Duodenal mucosa (tissue), 2 donors: Measurements from ENCODE around the gene ZFP2.
A peak's percentile ranks its signal among the peaks of the same experiment; 100 is the strongest.
"Not testable (repeated sequence)": the region's sequence is repeated elsewhere in the genome, so short reads cannot be mapped to it uniquely, and the experiment has no call there.

Experiments used
- H3K27ac ChIP-seq: one replicate; pipeline ENCODE4 v1.7.0; 2013; ENCODE audit warnings: low read depth, low read length
- H3K27me3 ChIP-seq, 2 donors: one replicate each; pipeline ENCODE4 v1.7.0; 2013; ENCODE audit warnings: low read length in 2 of 2, control low read depth in 1 of 2; ENCODE audit not compliant: insufficient read depth in 2 of 2, control insufficient read depth in 1 of 2
- H3K36me3 ChIP-seq, 2 donors: one replicate each; pipeline ENCODE4 v1.7.0; 2013; ENCODE audit warnings: low read length in 2 of 2, control low read depth in 1 of 2; ENCODE audit not compliant: insufficient read depth in 2 of 2, control insufficient read depth in 1 of 2
- H3K4me1 ChIP-seq, 2 donors: one replicate each; pipeline ENCODE4 v1.7.0; 2013; ENCODE audit warnings: low read length in 2 of 2, control low read depth in 1 of 2; ENCODE audit not compliant: insufficient read depth in 2 of 2, control insufficient read depth in 1 of 2
- H3K4me3 ChIP-seq, 2 donors: one replicate each; pipeline ENCODE4 v1.7.0; 2013; ENCODE audit warnings: low read length in 2 of 2, low read depth in 1 of 2
- H3K9ac ChIP-seq, 2 donors: one replicate each; pipeline ENCODE4 v1.7.0; 2013; ENCODE audit warnings: low read length in 2 of 2, low read depth in 1 of 2
- H3K9me3 ChIP-seq, 2 donors: one replicate each; pipeline ENCODE4 v1.7.0; 2013; ENCODE audit warnings: low read length in 2 of 2, control low read depth in 1 of 2; ENCODE audit not compliant: control insufficient read depth in 1 of 2

Gene ZFP2

DNA sequence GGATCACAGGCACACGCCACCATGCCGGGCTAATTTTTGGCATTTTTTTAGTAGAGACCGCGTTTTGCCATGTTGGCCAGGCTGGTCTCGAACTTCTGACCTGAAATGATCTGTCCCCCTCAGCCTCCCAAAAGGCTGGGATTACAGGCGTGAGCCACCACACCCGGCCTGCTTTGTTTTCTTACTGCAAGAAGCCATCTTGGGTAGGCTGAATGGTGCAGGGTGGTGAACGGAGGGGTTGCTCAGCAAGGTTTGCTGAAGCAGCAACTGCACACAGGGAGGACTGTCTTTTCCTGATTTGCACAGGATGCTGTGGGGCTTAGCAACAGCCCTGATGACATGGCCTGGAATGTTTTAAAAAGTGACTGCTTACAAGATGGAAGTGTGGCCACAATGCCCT is 25.3 kb upstream of the ZFP2 start:
- no peak overlapping the region for H3K4me3 ChIP-seq
- no peaks in the 10 kb centered on the region for H3K4me1 ChIP-seq
- peaks cover 68 to 78% of the 10 kb centered on the region in 2 donors for H3K36me3 ChIP-seq
- peaks cover 24 to 35% of the 10 kb centered on the region in 2 donors for H3K9me3 ChIP-seq
- no peaks in the 10 kb centered on the region for H3K27me3 ChIP-seq
- H3K9ac ChIP-seq = no peak overlapping the region
- H3K27ac ChIP-seq = no peak overlapping the region

DNA sequence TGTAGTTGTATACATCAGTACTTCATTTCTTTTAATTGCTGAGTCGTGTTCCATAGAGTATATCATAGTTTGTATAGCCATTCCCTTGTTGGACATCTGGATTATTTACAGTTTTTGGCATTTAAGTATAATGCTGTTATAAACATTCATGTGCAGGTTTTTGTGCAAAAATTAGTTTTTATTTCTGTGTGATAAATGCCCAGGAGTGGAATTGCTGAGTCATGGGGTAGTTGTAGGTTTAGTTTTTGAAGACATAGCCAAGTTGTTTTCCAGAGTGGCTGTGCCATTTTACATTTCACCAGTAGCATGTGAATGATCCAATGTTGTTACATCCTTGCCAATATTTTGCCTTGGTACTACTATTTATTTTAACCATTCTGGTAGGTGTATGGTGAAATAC is 23.4 kb upstream of the ZFP2 start:
- Histone ChIP-seq H3K9ac (no peak overlapping the region), H3K27ac (no peak overlapping the region), H3K9me3 (peaks cover 34 to 54% of the 10 kb centered on the region in 2 donors), H3K27me3 (no peaks in the 10 kb centered on the region), H3K4me3 (no peak overlapping the region), H3K4me1 (no peaks in the 10 kb centered on the region), H3K36me3 (peaks cover 67 to 80% of the 10 kb centered on the region in 2 donors)

DNA sequence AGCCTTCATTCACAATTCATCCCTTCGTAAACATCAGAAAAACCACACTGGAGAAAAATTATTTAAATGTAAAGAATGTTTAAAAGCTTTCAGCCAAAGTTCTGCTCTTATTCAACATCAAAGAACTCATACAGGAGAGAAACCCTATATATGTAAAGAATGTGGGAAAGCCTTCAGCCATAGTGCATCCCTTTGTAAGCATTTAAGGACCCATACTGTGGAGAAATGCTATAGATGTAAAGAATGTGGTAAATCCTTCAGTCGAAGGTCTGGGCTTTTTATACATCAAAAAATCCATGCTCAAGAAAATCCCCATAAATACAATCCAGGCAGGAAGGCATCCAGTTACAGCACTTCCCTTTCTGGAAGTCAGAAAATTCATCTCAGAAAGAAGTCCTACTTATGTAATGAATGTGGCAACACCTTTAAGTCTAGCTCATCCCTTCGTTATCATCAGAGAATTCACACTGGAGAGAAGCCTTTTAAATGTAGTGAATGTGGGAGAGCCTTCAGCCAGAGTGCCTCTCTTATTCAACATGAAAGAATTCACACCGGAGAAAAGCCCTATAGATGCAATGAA is 12.5 kb upstream of the ZFP2 start:
- H3K27ac ChIP-seq, H3K4me3 ChIP-seq, H3K4me1 ChIP-seq, H3K9ac ChIP-seq, H3K27me3 ChIP-seq: not testable (repeated sequence)
- peaks cover 36 to 51% of the 10 kb centered on the region in 2 donors for H3K36me3 ChIP-seq
- H3K9me3 ChIP-seq = peaks cover 59 to 80% of the 10 kb centered on the region in 2 donors

DNA sequence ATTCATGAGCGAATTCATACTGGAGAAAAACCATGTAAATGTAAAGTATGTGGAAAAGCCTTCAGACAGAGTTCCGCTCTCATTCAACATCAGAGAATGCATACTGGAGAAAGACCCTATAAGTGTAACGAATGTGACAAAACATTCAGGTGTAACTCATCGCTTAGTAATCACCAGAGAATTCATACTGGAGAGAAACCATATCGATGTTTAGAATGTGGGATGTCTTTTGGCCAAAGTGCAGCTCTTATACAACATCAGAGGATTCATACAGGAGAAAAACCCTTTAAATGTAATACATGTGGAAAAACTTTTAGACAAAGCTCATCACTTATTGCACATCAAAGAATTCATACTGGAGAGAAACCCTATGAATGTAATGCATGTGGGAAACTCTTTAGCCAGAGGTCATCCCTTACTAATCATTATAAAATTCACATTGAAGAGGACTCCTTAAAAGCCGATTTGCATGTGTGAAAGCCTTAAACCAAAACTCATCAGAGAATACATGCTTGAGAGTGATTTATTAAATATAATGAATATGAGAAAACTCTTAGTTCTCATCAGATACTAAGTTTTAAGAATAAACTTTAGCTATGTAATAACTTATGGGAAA is 11.8 kb upstream of the ZFP2 start:
- H3K4me3 ChIP-seq = peak overlapping the region in 1 of 2 donors; percentile 41
- H3K36me3 ChIP-seq = peaks cover 36 to 53% of the 10 kb centered on the region in 2 donors
- no peak overlapping the region for H3K9ac ChIP-seq
- H3K27ac ChIP-seq = no peak overlapping the region
- no peaks in the 10 kb centered on the region for H3K4me1 ChIP-seq
- H3K27me3 ChIP-seq = no peaks in the 10 kb centered on the region
- peaks cover 61 to 87% of the 10 kb centered on the region in 2 donors for H3K9me3 ChIP-seq

DNA sequence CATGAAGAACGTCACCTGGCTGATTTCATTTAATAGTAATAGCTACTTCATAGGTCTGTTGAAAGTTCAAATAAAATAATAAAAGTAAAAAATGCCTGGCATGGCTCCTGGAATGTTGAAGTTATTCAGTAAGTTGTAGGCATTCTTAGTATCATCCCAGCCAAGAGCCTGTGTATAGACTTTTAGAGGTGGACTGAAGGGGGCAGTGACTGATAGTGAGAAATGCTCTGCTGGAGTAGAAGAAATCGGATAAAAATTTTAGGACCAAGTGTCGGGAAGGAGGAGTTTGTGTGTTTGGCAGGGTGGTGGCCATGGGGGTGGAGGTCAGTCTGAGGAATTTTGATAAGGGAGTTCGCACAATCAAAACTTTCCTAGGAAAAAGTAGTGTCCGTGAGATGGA is 3.6 kb downstream of the ZFP2 start:
- Histone ChIP-seq H3K9me3 (peaks cover 6 to 13% of the 10 kb centered on the region in 2 donors), H3K36me3 (no peaks in the 10 kb centered on the region), H3K27ac (no peak overlapping the region), H3K4me1 (no peaks in the 10 kb centered on the region), H3K27me3 (no peaks in the 10 kb centered on the region), H3K9ac (no peak overlapping the region), H3K4me3 (no peak overlapping the region)

DNA sequence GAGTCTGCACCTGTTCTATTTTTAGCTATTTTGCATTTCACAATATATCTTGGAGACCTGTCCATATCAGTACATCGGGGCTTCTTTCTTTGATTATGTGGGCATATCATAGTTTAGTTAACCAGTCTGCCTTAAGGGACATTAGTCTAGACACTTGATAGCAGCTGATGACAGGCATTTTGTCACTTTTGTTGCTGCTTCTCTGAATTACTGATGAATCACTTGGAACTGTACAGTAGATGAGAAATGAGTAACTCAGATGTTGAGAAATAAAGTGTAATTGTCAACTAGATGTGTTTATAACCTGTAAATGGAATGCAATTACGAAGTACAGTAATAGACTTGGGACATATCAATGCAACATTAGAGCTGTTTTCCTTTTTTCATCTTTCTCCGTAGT is 7.1 kb downstream of the ZFP2 start:
- Histone ChIP-seq H3K4me3 (no peak overlapping the region), H3K9me3 (peaks cover 17 to 25% of the 10 kb centered on the region in 2 donors), H3K9ac (no peak overlapping the region), H3K27me3 (no peaks in the 10 kb centered on the region), H3K36me3 (peaks cover 0 to 2% of the 10 kb centered on the region in 2 donors), H3K4me1 (no peaks in the 10 kb centered on the region), H3K27ac (no peak overlapping the region)

DNA sequence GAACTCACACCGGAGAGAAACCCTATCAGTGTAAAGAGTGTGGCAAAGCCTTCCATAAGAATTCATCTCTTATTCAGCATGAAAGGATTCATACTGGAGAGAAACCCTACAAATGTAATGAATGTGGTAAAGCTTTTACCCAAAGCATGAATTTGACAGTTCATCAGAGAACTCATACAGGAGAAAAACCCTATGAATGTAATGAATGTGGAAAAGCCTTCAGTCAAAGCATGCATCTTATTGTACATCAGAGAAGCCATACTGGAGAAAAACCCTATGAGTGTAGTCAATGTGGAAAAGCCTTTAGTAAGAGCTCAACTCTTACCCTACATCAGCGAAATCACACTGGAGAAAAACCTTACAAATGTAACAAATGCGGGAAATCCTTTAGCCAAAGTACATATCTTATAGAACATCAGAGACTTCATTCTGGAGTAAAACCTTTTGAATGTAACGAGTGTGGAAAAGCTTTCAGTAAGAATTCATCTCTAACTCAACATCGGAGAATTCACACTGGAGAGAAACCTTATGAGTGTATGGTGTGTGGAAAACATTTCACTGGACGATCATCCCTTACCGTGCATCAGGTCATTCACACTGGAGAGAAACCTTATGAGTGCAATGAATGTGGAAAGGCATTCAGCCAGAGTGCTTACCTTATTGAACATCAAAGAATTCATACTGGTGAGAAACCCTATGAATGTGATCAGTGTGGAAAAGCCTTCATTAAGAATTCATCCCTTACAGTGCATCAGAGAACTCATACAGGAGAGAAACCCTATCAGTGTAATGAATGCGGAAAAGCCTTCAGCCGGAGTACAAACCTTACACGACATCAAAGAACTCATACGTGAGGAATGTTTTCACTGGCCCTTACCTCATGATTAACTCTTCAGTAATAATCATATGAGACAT is 36.4 kb downstream of the ZFP2 start:
- H3K36me3 ChIP-seq = peaks cover 0 to 4% of the 10 kb centered on the region in 2 donors
- H3K27ac ChIP-seq = no peak overlapping the region
- H3K9ac ChIP-seq = no peak overlapping the region
- no peaks in the 10 kb centered on the region for H3K4me1 ChIP-seq
- peaks cover 87 to 88% of the 10 kb centered on the region in 2 donors for H3K9me3 ChIP-seq
- no peaks in the 10 kb centered on the region for H3K27me3 ChIP-seq
- peak overlapping the region in 1 of 2 donors; percentile 25 for H3K4me3 ChIP-seq

DNA sequence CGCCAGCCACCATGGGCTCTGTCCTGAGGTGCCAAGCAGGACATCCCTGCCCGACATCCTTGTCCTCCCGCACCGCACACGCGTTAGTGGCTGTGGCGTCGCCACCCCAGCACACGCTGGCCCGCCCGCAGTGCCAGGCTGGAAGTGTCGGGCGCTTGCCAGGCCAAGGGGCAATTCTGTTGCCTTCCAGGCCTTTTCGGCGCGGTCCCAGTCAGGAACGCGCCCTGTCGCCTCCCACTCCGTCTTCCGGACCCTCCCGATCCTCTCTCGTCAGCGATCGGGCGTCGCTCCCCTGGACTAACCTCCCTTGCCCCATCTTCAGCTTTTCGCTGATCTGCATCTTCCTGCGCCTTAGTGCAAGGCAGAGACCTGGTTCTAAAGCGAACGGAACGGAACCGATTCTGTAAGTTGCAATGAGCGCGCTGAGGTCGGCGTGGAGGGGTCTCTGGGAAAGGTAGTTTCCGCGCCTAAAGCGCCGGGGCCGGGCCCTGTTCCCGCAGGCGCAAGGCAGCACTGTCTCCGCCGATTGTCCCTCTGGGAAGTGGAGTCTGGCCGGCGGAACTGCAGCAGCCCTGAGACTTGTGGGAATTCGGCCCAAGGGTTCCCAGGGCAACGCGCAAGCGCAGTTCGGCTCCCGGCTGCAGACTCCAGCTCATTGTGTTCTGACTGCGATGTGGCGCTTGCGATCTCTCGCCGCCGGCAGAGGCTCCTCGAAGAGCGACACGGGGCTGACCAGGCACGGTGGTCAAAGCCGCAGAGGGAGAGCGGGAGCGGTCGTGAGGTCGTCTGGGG is 45.1 kb downstream of the ZFP2 start, which contains the start of gene ZNF454:
Gene ZNF454 (plus strand): TSS at position 630 of the 792 bp plus-strand sequence. CDS start 1,594 bp downstream, outside the sequence.
- Histone ChIP-seq H3K4me1 (no peaks in the 10 kb centered on the region), H3K9ac (peak within 1 kb of the TSS; percentile 47 to 60), H3K4me3 (peak within 1 kb of the TSS; percentile 72 to 75), H3K27ac (peak within 1 kb of the TSS; percentile 48), H3K9me3 (peaks cover 58 to 72% of the 10 kb centered on the region in 2 donors), H3K27me3 (no peaks in the 10 kb centered on the region), H3K36me3 (no peaks in the 10 kb centered on the region)

DNA sequence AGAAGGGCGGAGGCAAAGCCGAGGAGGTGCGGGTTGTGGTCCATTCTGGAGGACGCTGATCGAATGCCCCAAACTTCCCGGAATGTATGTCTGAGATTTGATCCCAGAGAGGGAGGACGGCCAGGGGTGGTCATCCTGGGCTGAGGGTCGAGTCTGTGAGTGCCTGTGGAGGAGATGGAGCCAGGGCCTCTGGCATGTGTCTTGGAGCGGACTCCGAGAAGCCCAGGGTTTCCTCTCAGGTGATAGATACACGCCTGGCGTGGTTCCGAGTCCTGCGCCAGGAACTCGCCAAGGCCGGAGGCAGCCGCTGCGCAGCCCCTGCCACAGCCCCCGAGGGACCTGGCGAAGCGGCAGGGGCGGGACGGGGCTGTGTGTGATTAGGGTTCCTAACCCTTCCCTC is 45.6 kb downstream of the ZFP2 start:
- no peaks in the 10 kb centered on the region for H3K27me3 ChIP-seq
- no peak overlapping the region for H3K27ac ChIP-seq
- H3K9me3 ChIP-seq = peaks cover 59 to 67% of the 10 kb centered on the region in 2 donors
- no peaks in the 10 kb centered on the region for H3K36me3 ChIP-seq
- peak overlapping the region; percentile 32 to 36 for H3K9ac ChIP-seq
- H3K4me3 ChIP-seq = peak overlapping the region; percentile 72 to 75
- H3K4me1 ChIP-seq = no peaks in the 10 kb centered on the region
